Mesenteric fat pad (tissue), 1 donor: Measurements from ENCODE around the gene GPR132. TPM values are rescaled to one million over a fixed set of nuclear protein-coding genes. Genes with fewer than 3 reads are reported as not detected.

Experiments used
- DNase-seq: peaks from one replicate; pipeline ENCODE4 v3.0.0-alpha.2; 2020; ENCODE audit warnings: low spot score
- total RNA-seq: library from RNA; stranded (reverse); fragmentation: NEBNext Ultra II Directional; extraction: Animal tissue kit (Norgen Biotek cat#: 25700); gene quantifications from one replicate; pipeline ENCODE4 v1.2.1, GENCODE V29; 2021
- donor health status: DM: yes; HTN: yes; CAD: no.

GPR132 gene
- total RNA-seq, 1 donor from 2014 or later, result 4.5 TPM

- DNase-seq, result no peak
Observed at GRCh38 chr14:105063056-105063455, 2.2 kb downstream of the GPR132 start.

- no peak for DNase-seq
Observed at GRCh38 chr14:105062048-105062433, 3.2 kb downstream of the GPR132 start.

GRCh38 chr14:105061428-105062047 is 3.7 kb downstream of the GPR132 start:
- no peak for DNase-seq

- DNase-seq, result no peak
Observed at GRCh38 chr14:105060751-105061427, 4.3 kb downstream of the GPR132 start.

GRCh38 chr14:105059925-105060565 is 5.2 kb downstream of the GPR132 start:
- no peak for DNase-seq

- no peak for DNase-seq
Observed at GRCh38 chr14:105059035-105059924, 6.0 kb downstream of the GPR132 start.

GRCh38 chr14:105058521-105059034 is 6.7 kb downstream of the GPR132 start:
- peak; percentile 89 for DNase-seq

GRCh38 chr14:105056303-105056831 is 8.9 kb downstream of the GPR132 start:
- no peak for DNase-seq

- DNase-seq, result no peak
Observed at GRCh38 chr14:105055736-105056302, 9.4 kb downstream of the GPR132 start.

- no peak for DNase-seq
Observed at GRCh38 chr14:105055334-105055733, 9.9 kb downstream of the GPR132 start.

GRCh38 chr14:105053996-105054395 is 11.2 kb downstream of the GPR132 start:
- no peak for DNase-seq

GRCh38 chr14:105053421-105053820 is 11.8 kb downstream of the GPR132 start:
- no peak for DNase-seq

GRCh38 chr14:105052110-105052458 is 13.1 kb downstream of the GPR132 start:
- DNase-seq, result no peak

- no peak for DNase-seq
Observed at GRCh38 chr14:105051182-105052109, 13.8 kb downstream of the GPR132 start.

- DNase-seq, result no peak
Observed at GRCh38 chr14:105050551-105050897, 14.7 kb downstream of the GPR132 start.

GRCh38 chr14:105049753-105050550 is 15.3 kb downstream of the GPR132 start:
- no peak for DNase-seq

- DNase-seq, result no peak
Observed at GRCh38 chr14:105047283-105048016, 17.8 kb downstream of the GPR132 start.

GRCh38 chr14:105046891-105047282 is 18.3 kb downstream of the GPR132 start:
- DNase-seq, result no peak
